BE2C (cell line): ENCODE results near the gene EXT2.

Source experiments
- DNase-seq: peaks from one replicate; pipeline ENCODE4 v3.0.0-alpha.2; 2020
- H3K27me3 ChIP-seq: fragments of 250-450 bp; sonication (Bioruptor Pico); 2 replicates; pipeline ENCODE4 v1.5.1; 2020; ENCODE audit warnings: mild to moderate bottlenecking
- H3K36me3 ChIP-seq: fragments of 250-450 bp; sonication (Bioruptor Pico); 2 replicates; pipeline ENCODE4 v1.5.1; 2020; ENCODE audit warnings: mild to moderate bottlenecking
- H3K4me1 ChIP-seq: fragments of 250-450 bp; sonication (Bioruptor Pico); 2 replicates; pipeline ENCODE4 v1.5.1; 2020
- H3K4me3 ChIP-seq: 2 replicates; pipeline ENCODE4 v1.5.1; 2011; ENCODE audit warnings: low read depth, low read length
- H3K9me3 ChIP-seq: fragments of 250-450 bp; sonication (Bioruptor Pico); 2 replicates; pipeline ENCODE4 v1.5.1; 2020
- CTCF ChIP-seq: IDR thresholded peaks from 2 replicates; pipeline ENCODE4 v1.5.1; 2012; ENCODE audit warnings: mild to moderate bottlenecking, low read depth, low read length

Gene EXT2

GRCh38 chr11:44082645-44083044 is 12.8 kb upstream of the EXT2 start:
- Histone ChIP-seq H3K27me3 (no peaks in the 10 kb centered on the region), H3K36me3 (no peaks in the 10 kb centered on the region), H3K4me3 (no peak overlapping the region)

GRCh38 chr11:44083433-44083832 is 12.0 kb upstream of the EXT2 start:
- H3K4me3 ChIP-seq, result no peak overlapping the region
- TF ChIP-seq CTCF, result no peak
- no peaks in the 10 kb centered on the region for H3K36me3 ChIP-seq
- DNase-seq, result no peak
- H3K27me3 ChIP-seq, result no peaks in the 10 kb centered on the region
- no peaks in the 10 kb centered on the region for H3K9me3 ChIP-seq
- H3K4me1 ChIP-seq, result no peaks in the 10 kb centered on the region

More at GRCh38 chr11:44082645-44083044, 12.8 kb upstream of the EXT2 start:
- DNase-seq, result no peak
- no peak for TF ChIP-seq CTCF
- H3K9me3 ChIP-seq, result no peaks in the 10 kb centered on the region
- H3K4me1 ChIP-seq, result no peaks in the 10 kb centered on the region

- Histone ChIP-seq H3K4me3 (no peak overlapping the region), H3K4me1 (no peaks in the 10 kb centered on the region), H3K36me3 (no peaks in the 10 kb centered on the region), H3K27me3 (no peaks in the 10 kb centered on the region), H3K9me3 (no peaks in the 10 kb centered on the region)
- no peak for TF ChIP-seq CTCF
- DNase-seq, result no peak
Observed at GRCh38 chr11:44083906-44084305, 11.6 kb upstream of the EXT2 start.

GRCh38 chr11:44085330-44085729 is 10.1 kb upstream of the EXT2 start:
- no peak for DNase-seq
- no peak for TF ChIP-seq CTCF
- H3K4me1 ChIP-seq, result no peaks in the 10 kb centered on the region
- H3K4me3 ChIP-seq, result no peak overlapping the region
- no peaks in the 10 kb centered on the region for H3K9me3 ChIP-seq
- H3K36me3 ChIP-seq, result no peaks in the 10 kb centered on the region
- no peaks in the 10 kb centered on the region for H3K27me3 ChIP-seq

GRCh38 chr11:44088377-44088776 is 7.1 kb upstream of the EXT2 start:
- no peak overlapping the region for H3K4me3 ChIP-seq
- H3K4me1 ChIP-seq, result no peaks in the 10 kb centered on the region
- no peak for TF ChIP-seq CTCF
- no peaks in the 10 kb centered on the region for H3K36me3 ChIP-seq
- no peak for DNase-seq
- no peaks in the 10 kb centered on the region for H3K27me3 ChIP-seq
- H3K9me3 ChIP-seq, result no peaks in the 10 kb centered on the region

- no peak for DNase-seq
- no peaks in the 10 kb centered on the region for H3K9me3 ChIP-seq
- H3K4me3 ChIP-seq, result no peak overlapping the region
- TF ChIP-seq CTCF, result no peak
- no peaks in the 10 kb centered on the region for H3K27me3 ChIP-seq
- H3K36me3 ChIP-seq, result no peaks in the 10 kb centered on the region
- H3K4me1 ChIP-seq, result no peaks in the 10 kb centered on the region
Observed at GRCh38 chr11:44088871-44089270, 6.6 kb upstream of the EXT2 start.
